Ovary (tissue), 3 donors: Measurements from ENCODE around the gene CDC42EP2.

Experiments
- CTCF ChIP-seq, 3 donors: fragments of 450-650 bp in 2 of 3; fragments of 200-600 bp in 1 of 3; IDR thresholded peaks; one replicate each; pipeline versions ENCODE4 v1.5.1 to v1.8.0; 2016 to 2022; ENCODE audit warnings: antibody characterized with exemption in 3 of 3, mild to moderate bottlenecking in 1 of 3
- EP300 ChIP-seq: sonication (generic); formaldehyde crosslinking; IDR thresholded peaks from one replicate; pipeline ENCODE4 v1.6.1; 2017; ENCODE audit warnings: antibody characterized with exemption
- POLR2A ChIP-seq: fragments of 450-650 bp; IDR thresholded peaks from one replicate; pipeline ENCODE4 v1.6.1; 2017; ENCODE audit warnings: antibody characterized with exemption, mild to moderate bottlenecking, moderate library complexity
- donor health status: DM: no; HTN: no; CAD: no.

GRCh38 chr11:65298131-65298535 lies 16.5 kb upstream of the CDC42EP2 start:
- TF ChIP-seq CTCF (IDR thresholded peaks at IDR 0.05) (no peak), POLR2A (no peak), EP300 (no peak)
